T-helper 2 cell treated with Interferon-gamma antibody and Interleukin-4, amounts not matched to agents 100 ng/mL and 5 ng/mL, for 36 hours (primary cell): ENCODE data around the gene OXGR1. TPM values are rescaled to one million over a fixed set of nuclear protein-coding genes. Genes with fewer than 3 reads are reported as not detected.
"Not testable (repeated sequence)": the region's sequence is repeated elsewhere in the genome, so short reads cannot be mapped to it uniquely, and the experiment has no call there.

Experiments used
- intact Hi-C: fragments of 100-400 bp; cut with micrococcal nuclease; formaldehyde crosslinking; loops from one replicate; pipeline ENCODE4 v1.15.1; 2023
- total RNA-seq: library from RNA; stranded (reverse); gene quantifications from 2 replicates; pipeline ENCODE4 v1.2.3, GENCODE V29; 2022

OXGR1 gene
- total RNA-seq = not detected in 2 replicates

DNA sequence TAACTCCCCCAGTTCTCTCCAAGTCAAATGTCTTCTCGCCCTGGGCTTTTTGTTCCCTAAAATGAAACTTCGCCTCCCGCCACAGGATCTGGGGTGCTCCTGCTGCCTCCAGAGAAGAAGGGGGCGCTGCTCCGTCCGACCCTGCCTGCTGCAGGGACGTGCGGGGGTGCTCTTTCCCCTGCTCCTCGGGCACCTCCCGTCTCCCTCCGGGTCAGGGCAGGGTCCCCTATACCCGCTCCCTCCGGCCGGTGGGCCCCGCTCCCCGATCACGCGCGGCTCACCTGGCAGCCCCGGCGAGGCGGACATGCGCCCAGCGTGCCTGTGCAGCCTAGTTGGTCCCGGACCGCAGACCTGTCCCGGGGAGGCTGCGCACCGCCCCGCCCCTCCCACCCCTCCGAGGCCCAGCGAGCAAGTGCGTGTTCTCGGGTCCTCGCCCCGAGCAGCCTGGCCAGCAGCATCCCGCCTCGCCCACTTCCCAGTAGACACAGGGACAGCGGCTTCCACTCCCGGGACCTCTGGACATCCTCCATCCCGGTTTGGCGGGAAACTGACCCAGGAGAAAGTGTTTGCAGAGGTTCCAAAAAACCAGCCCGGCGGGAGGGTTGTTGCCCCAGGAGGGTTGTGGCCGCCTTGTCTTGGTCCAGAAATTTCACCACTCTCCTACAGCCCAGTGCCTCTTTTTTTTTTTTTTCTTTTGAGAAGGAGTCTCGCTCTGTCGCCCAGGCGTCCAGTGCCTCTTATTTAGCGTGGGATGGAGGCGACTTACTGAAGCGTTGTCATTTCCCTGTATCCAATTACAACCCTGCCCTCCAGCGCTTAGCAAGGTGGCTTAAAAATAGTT is at the start of gene OXGR1:
Gene OXGR1 (minus strand): TSS at position 460 of the 841 bp plus-strand sequence. CDS start 6,717 bp downstream, outside the sequence.
- intact Hi-C loops = no loop called here

DNA sequence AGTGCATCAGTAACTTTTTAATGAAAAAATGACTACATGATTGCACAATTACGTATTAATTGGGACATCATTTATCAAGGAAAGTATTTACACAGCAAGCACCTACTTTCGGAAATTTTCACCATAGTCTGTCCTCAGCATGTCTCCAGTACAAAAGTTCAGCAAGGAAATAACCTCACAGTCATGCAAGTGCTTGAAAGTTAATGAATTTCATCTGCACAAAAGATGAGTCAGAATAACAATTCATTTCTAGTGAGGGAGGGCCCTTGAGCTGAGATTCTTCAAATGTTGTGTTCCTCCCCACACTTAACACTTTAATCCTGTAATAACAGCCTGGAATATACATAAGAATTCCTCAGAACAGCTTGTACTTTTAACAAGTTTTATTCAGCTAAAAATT is 49.0 kb upstream of the OXGR1 start:
- intact Hi-C loops = no loop called here

DNA sequence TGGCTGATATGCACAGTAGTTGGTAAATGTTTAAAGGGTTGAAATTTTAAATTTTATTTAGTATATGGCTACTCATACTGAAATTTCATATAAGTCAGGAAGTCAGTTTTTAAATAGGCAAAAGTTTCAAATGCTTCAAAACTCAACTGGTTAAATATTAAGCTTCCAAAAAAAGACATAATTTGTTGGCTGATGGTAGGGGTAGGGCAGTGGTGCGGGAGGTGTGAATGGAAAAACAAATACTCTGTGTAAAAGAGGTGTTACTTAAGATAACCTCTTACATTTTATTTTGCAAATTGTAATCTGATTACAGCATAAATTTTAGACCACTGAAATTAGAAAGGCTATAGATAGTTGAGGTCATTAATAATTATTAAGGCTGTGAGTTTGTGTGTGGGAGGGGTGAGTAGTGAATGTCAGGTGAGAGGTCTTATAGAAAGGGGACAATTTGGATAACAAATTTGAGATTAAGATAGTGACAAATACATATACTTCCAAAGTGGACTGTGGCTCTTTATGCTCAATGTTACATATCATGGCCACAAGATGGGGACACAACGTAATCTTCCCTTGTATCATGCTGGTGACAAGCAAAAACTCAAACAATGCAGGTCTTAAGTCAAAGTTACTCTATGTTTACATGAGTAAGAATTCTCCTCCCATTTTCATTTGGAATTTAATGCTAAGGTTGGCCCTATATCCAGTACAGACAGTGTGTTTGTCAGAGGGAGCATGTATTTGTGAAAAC is 36.6 kb upstream of the OXGR1 start:
- intact Hi-C loops = loop anchor here (1.0 kb wide), 1 partner anchor 328 kb away; no protein-coding TSS in a partner anchor

DNA sequence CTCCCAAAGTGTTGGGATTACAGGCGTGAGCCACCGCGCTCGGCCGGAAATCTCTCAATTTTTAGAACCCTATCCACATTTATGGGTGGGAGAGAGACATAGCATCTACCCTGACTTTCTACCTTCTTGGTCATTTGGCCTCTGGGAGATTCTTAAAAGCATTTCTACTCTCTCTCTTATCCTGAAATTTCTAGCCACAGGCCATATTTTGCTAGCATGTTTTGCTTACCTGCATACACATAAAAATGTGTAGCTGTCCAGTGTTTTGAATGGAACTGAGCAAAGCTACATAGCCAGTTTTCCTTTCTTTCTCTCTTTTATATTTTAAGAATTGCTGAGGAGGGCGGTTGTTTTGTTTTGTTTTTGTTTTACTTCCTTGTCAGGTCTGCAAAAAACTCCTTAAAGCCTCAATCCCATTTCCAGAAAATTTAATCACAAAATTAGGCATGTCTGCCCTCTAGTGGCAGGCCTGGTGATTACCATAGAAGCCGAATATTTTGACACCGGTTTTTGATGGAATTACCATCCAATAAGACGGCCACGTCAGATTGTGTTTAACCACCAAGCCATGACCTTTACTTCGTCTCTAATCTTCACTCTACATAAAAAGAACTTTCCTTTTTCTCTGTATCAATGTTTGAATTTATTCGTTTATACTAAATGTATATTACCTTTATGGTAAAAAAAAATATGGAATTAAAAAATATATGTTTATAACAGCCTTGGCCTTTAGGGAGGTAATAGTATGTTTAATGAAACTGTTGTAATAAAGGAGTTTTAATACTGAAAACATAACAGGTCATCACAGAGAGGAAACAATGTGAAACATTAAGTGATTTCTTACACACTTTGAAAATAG is 34.4 kb upstream of the OXGR1 start:
- intact Hi-C loops = no loop called here

GRCh38 chr13:97027162-97027554 is 32.9 kb upstream of the OXGR1 start:
- intact Hi-C loops = no loop called here

DNA sequence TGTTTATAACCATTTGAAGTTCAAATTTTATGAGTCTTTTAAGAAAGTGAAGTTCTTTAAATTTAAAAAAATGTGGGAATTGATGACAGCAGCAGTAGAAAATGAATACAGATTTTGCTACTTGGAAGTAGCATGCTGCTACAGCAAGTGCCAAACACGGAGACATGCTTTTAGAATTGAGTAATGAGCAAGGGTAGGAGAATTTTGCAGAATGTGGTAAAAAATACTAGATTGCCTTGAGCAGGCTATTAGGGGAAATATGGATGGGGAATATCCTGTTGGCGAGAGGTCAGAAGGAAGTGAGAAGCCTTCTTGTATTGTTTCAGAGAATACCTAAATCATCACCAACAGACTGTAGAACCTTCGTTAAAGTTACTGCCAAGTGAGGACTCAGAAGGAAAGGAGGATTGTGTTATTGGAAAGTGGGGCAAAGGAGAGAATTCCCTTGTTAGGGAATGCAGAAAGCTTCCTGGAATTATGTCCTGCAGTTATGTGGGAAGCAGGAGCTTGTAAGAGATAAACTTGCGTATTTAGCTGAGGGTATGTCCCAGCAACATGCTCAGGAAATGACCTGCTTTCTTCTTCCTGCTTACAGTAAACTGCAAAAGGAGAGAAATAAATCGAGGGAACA is 32.4 kb upstream of the OXGR1 start:
- intact Hi-C loops = no loop called here

- intact Hi-C loops = not testable (repeated sequence)
Observed at GRCh38 chr13:97023812-97024211, 29.5 kb upstream of the OXGR1 start.

DNA sequence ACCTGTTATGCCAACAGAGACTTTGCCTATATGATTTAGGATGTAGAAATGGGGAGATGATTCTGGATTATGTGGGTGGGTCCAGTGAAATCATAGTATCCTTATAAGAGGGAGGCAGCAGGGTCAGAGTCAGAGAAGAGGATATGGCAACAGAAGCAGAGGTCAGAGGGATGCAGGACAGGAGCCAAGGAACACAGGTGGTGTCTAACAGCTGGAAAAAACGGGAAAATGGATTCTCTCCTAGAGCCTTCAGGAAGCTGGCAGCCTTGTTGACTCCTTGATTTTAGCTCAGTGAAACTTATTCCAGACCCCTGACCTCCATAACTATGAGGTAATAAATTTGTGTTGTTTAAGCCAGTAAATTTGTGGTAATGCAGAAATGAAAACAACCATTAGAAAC is 28.8 kb upstream of the OXGR1 start:
- intact Hi-C loops = no loop called here

GRCh38 chr13:97021241-97021640 is 27.0 kb upstream of the OXGR1 start:
- intact Hi-C loops = no loop called here

GRCh38 chr13:97020689-97021240 is 26.5 kb upstream of the OXGR1 start:
- intact Hi-C loops = no loop called here

GRCh38 chr13:97020194-97020593 is 25.9 kb upstream of the OXGR1 start:
- intact Hi-C loops = no loop called here

DNA sequence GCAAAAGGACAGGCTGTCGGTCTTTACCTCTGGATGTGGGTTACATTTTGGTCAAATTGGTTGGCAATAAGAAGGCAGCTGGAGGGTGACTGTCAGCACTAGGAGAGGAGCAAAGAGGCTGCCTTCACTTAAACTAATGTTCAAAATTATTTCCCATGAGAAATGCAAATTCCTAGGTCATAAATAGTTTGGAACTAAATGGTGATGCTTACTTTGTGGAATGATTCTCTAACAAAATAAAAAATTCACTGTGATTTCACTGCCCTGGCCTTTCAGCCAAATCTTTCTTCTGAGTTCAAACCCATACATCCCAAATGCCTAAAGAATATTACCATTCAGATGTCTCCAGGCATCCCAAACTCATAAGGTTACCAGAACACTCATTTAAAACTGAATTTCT is 25.0 kb upstream of the OXGR1 start:
- intact Hi-C loops = loop anchor here (2.0 to 5.0 kb wide), 2 partner anchors 323 to 782 kb away; no protein-coding TSS in a partner anchor

GRCh38 chr13:97018029-97018819 is 23.9 kb upstream of the OXGR1 start:
- intact Hi-C loops = loop anchor here (1.0 to 5.0 kb wide), 3 partner anchors 324 to 783 kb away; no protein-coding TSS in a partner anchor

- intact Hi-C loops = loop anchor here (5.0 kb wide), 1 partner anchor 325 kb away; no protein-coding TSS in a partner anchor
Observed at GRCh38 chr13:97017322-97017721, 23.0 kb upstream of the OXGR1 start.

- intact Hi-C loops = loop anchor here (5.0 kb wide), 1 partner anchor 326 kb away; no protein-coding TSS in a partner anchor
Observed at GRCh38 chr13:97015661-97016350, 21.5 kb upstream of the OXGR1 start.

- intact Hi-C loops = no loop called here
Observed at GRCh38 chr13:97012251-97013048, 18.2 kb upstream of the OXGR1 start.

- intact Hi-C loops = no loop called here
Observed at GRCh38 chr13:97011446-97012131, 17.3 kb upstream of the OXGR1 start.

- intact Hi-C loops = no loop called here
Observed at GRCh38 chr13:97008643-97009042, 14.4 kb upstream of the OXGR1 start.
